ENCODE data around the gene ARAP3.

The ARAP3 gene

DNA sequence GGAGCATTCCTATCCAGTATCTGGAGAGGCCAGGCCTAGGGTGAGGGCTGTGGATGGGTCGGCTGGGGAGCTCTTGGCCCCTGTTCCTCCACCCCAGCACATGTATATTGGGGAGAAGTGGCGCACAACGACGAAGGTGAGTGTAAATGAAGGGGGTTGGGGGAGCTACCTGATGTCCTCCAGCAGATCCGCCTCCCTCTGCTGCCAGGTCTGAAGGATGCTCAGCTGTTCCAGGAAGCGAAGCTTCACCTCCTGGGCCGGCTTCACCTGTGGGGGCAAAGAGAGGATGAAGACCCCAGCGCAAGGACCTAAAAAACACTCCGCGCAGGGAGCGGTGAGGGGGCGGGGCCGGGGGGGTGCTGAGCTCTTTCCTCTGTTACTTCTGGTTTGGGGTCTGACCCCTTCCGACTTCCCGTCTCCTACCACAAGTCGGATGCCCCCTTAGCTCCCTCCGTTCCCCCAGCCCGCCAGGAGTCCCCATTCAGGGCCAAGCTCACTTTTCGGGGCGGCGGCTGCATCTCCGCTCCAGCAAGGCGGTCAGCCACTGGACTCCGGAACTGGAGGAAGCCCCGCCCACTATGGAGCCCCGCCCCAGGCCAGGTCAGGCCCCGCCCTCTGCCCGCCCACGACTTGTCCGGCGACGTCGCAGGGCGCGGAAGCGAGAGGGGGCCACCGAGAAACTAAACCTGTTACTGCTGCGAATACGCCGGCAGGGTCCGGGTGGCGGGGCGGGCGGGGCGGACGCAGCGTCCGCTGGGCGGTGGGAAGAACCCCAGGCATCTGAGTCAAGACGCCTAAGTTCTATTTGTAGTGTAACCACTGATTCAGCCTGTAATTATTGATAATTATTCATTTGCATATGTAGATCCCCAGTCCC lies 30.9 kb downstream of the ARAP3 start, which contains the start of gene FCHSD1:
TSS of gene FCHSD1 (minus strand) at position 568 of the 877 bp plus-strand sequence. CDS start at position 518, 50 bp downstream.
- peak within 1 kb of the TSS; percentile 41 for H3K4me3 ChIP-seq (ENCODE audit: low read depth, low read length)
- TF ChIP-seq, protein P1, sequence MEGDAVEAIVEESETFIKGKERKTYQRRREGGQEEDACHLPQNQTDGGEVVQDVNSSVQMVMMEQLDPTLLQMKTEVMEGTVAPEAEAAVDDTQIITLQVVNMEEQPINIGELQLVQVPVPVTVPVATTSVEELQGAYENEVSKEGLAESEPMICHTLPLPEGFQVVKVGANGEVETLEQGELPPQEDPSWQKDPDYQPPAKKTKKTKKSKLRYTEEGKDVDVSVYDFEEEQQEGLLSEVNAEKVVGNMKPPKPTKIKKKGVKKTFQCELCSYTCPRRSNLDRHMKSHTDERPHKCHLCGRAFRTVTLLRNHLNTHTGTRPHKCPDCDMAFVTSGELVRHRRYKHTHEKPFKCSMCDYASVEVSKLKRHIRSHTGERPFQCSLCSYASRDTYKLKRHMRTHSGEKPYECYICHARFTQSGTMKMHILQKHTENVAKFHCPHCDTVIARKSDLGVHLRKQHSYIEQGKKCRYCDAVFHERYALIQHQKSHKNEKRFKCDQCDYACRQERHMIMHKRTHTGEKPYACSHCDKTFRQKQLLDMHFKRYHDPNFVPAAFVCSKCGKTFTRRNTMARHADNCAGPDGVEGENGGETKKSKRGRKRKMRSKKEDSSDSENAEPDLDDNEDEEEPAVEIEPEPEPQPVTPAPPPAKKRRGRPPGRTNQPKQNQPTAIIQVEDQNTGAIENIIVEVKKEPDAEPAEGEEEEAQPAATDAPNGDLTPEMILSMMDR (IDR thresholded peaks at IDR 0.05; ENCODE audit: control insufficient read depth, extremely low read depth, insufficient read depth), result no peak
- DNase-seq (ENCODE audit: low read depth), result no peak

- TF ChIP-seq, protein P1 (IDR thresholded peaks at IDR 0.05; ENCODE audit: control insufficient read depth, extremely low read depth, insufficient read depth), result no peak
- no peak for DNase-seq (ENCODE audit: low read depth)
- H3K4me3 ChIP-seq (ENCODE audit: low read depth, low read length), result no peak overlapping the region
These were observed 32.1 kb downstream of the ARAP3 start for GRCh38 chr5:141649972-141650371.

DNA sequence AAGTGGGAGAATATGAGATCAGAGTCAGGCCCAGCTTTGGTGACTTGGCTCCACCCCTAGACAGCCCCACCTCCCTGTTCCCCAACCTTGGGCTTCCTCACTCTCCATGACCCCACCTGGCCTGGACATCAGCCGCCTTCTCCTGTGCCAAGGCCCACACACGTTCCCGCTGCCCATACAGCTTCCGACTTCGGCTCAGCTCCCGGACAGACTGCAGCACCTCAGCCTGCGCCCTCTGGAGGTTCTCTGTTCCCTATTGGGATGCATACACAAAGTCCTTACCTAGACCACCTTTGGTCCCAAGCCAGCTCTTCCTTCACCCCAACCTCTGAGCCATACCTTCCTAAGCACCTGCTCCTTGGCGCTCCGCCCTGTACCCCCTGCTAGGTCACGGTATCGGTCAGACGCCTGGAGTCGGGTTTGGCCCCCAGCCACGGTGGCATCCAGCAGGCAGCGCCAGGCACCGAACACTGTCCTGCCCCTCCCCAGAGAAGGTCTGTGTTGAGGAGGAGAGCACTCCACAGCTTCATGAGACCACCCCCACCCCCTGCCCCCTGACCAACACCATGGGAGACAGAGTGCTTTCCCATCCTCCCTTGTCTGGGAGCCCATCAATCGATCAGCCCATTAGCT lies 32.9 kb downstream of the ARAP3 start:
- no peak overlapping the region for H3K4me3 ChIP-seq (ENCODE audit: low read depth, low read length)
- TF ChIP-seq, protein P1 (IDR thresholded peaks at IDR 0.05; ENCODE audit: control insufficient read depth, extremely low read depth, insufficient read depth), result no peak
- no peak for DNase-seq (ENCODE audit: low read depth)

- TF ChIP-seq, protein P1 (IDR thresholded peaks at IDR 0.05; ENCODE audit: control insufficient read depth, extremely low read depth, insufficient read depth), result no peak
- no peak overlapping the region for H3K4me3 ChIP-seq (ENCODE audit: low read depth, low read length)
- no peak for DNase-seq (ENCODE audit: low read depth)
These were observed 34.2 kb downstream of the ARAP3 start for GRCh38 chr5:141647851-141648250.

- DNase-seq (ENCODE audit: low read depth), result no peak
- H3K4me3 ChIP-seq (ENCODE audit: low read depth, low read length), result no peak overlapping the region
- TF ChIP-seq, protein P1 (IDR thresholded peaks at IDR 0.05; ENCODE audit: control insufficient read depth, extremely low read depth, insufficient read depth), result no peak
These were observed 34.8 kb downstream of the ARAP3 start for GRCh38 chr5:141647242-141647641.

DNA sequence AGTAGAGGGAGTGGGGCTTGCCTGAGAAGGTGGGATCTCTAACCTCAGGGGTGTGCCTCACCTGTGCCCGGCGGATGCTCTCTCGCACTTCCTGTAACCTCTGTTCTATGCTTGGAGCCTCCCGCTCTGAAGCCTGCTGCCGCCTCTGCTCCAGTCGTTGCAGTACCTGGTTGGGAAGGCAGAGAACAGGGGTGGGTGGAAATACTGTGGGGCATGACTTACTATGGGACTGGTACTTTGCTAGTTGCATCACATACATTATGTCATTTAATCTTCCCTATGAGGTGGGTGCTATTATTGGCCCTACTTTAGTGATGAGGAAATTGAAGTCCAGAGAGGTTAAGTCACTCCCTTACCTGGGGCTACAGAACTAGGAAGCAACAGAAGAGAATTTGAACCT lies 36.0 kb downstream of the ARAP3 start:
- no peak for DNase-seq (ENCODE audit: low read depth)
- TF ChIP-seq, protein P1 (IDR thresholded peaks at IDR 0.05; ENCODE audit: control insufficient read depth, extremely low read depth, insufficient read depth), result no peak
- no peak overlapping the region for H3K4me3 ChIP-seq (ENCODE audit: low read depth, low read length)
